Endothelial cell of umbilical vein (primary cell): ENCODE data around the gene DUSP3. TPM values are rescaled to one million over a fixed set of nuclear protein-coding genes. Genes with fewer than 3 reads are reported as not detected.

Experiments used
- BruUV-seq: library from RNA; stranded (reverse); fragments of 400-500 nt; replicated peaks from 2 replicates; lab custom pipeline; 2021; lab: Mats Ljungman, UMichigan
- CTCF ChIA-PET: fragments of 300-600, 350-600 bp; sonication (Branson Sonifier 250); formaldehyde crosslinking; loops from one replicate; lab custom pipeline; 2021; ENCODE audit warnings: antibody characterized with exemption, inconsistent platforms; lab: Charles Lee
- POLR2A ChIA-PET: fragments of 300-600, 350-600 bp; sonication (Branson Sonifier 250); formaldehyde crosslinking; loops from one replicate; lab custom pipeline; 2021; ENCODE audit warnings: antibody characterized with exemption, inconsistent platforms; lab: Charles Lee
- DNase-seq: peaks from one replicate; pipeline ENCODE4 v3.0.0-alpha.2; 2011; ENCODE audit warnings: low read depth, low spot score
- FAIRE-seq: peaks from 2 replicates; lab custom pipeline; 2011; peaks lifted over from hg19 to GRCh38; lab: Jason Lieb, UNC
- H2AFZ ChIP-seq: 2 replicates; pipeline ENCODE4 v1.6.0; 2012; ENCODE audit warnings: low read depth, low read length, control low read depth, inconsistent platforms
- H3K27ac ChIP-seq: 2 replicates; pipeline ENCODE4 v1.5.1; 2011; ENCODE audit warnings: low read depth, mild to moderate bottlenecking, control low read depth, low read length, moderate library complexity; ENCODE audit not compliant: insufficient read depth
- H3K27me3 ChIP-seq, 2 experiments: 2 replicates each; pipeline versions ENCODE4 v1.6.0 to v1.6.1; 2011; ENCODE audit warnings: low read length in 2 of 2, mixed read lengths in 1 of 2; ENCODE audit not compliant: control insufficient read depth in 2 of 2, insufficient read depth in 2 of 2
- H3K36me3 ChIP-seq, 2 experiments: 2 replicates in 1 of 2; 3 replicates in 1 of 2; pipeline ENCODE4 v1.5.1; 2011; ENCODE audit warnings: low read length in 2 of 2, mild to moderate bottlenecking in 1 of 2, moderate library complexity in 1 of 2; ENCODE audit not compliant: control insufficient read depth in 2 of 2, insufficient read depth in 2 of 2; ENCODE audit errors: extremely low read depth in 1 of 2
- H3K4me1 ChIP-seq: 3 replicates; pipeline ENCODE4 v1.5.1; 2011; ENCODE audit warnings: mild to moderate bottlenecking, low read length; ENCODE audit not compliant: control insufficient read depth, insufficient read depth; ENCODE audit errors: extremely low read depth
- H3K4me2 ChIP-seq: 2 replicates; pipeline ENCODE4 v1.6.1; 2011; ENCODE audit warnings: low read length, control low read depth, mixed read lengths; ENCODE audit not compliant: insufficient read depth
- H3K4me3 ChIP-seq, 3 experiments: fragments of 200-600 bp in 1 of 3; sonication (generic), shearing (Covaris generic) in 1 of 3; replicated peaks in 1 of 3; 2 replicates each; pipeline ENCODE4 v1.5.1; 2011 to 2016; ENCODE audit warnings: control low read depth in 3 of 3, low read length in 3 of 3, mild to moderate bottlenecking in 2 of 3, inconsistent platforms in 1 of 3, low read depth in 1 of 3, moderate library complexity in 1 of 3; ENCODE audit not compliant: insufficient read depth in 1 of 3
- H3K79me2 ChIP-seq: 2 replicates; pipeline ENCODE4 v1.6.0; 2012; ENCODE audit warnings: low read length, inconsistent platforms; ENCODE audit not compliant: control insufficient read depth, insufficient read depth
- H3K9ac ChIP-seq: replicated peaks from 2 replicates; pipeline ENCODE3; 2011; ENCODE audit warnings: low read length, control low read depth; ENCODE audit not compliant: insufficient read depth; ENCODE audit errors: extremely low read depth
- H3K9me1 ChIP-seq: replicated peaks from 3 replicates; pipeline ENCODE4 v1.6.0; 2011; ENCODE audit warnings: mild to moderate bottlenecking, low read length; ENCODE audit not compliant: control insufficient read depth, insufficient read depth; ENCODE audit errors: extremely low read depth
- H3K9me3 ChIP-seq: replicated peaks from 2 replicates; pipeline ENCODE4 v1.5.1; 2012; ENCODE audit warnings: low read length, inconsistent platforms; ENCODE audit not compliant: control insufficient read depth, insufficient read depth
- H4K20me1 ChIP-seq: replicated peaks from 2 replicates; pipeline ENCODE3; 2011; ENCODE audit warnings: mild to moderate bottlenecking, low read length; ENCODE audit not compliant: control insufficient read depth, insufficient read depth; ENCODE audit errors: extremely low read depth
- EZH2 ChIP-seq: IDR thresholded peaks from 2 replicates; pipeline ENCODE4 v1.6.1; 2012; ENCODE audit warnings: borderline replicate concordance, low read depth, mild to moderate bottlenecking, moderate library complexity, low read length, inconsistent platforms; ENCODE audit not compliant: severe bottlenecking
- FOS ChIP-seq: IDR thresholded peaks from 2 replicates; pipeline ENCODE4 v1.6.1; 2011; ENCODE audit warnings: mild to moderate bottlenecking, low read length, moderate library complexity, borderline replicate concordance; ENCODE audit not compliant: insufficient read depth
- GATA2 ChIP-seq: IDR thresholded peaks from 2 replicates; pipeline ENCODE4 v1.7.0; 2011; ENCODE audit warnings: low read depth, mild to moderate bottlenecking, moderate library complexity, mixed read lengths, low read length; ENCODE audit not compliant: insufficient read length, insufficient read depth
- JUN ChIP-seq: IDR thresholded peaks from 2 replicates; pipeline ENCODE4 v1.6.1; 2011; ENCODE audit warnings: borderline replicate concordance, low read depth; ENCODE audit not compliant: insufficient read length, insufficient read depth
- MYC ChIP-seq: IDR thresholded peaks from one replicate; pipeline ENCODE4 v1.6.1; 2011; ENCODE audit warnings: mild to moderate bottlenecking, low read depth, low read length
- POLR2A ChIP-seq: IDR thresholded peaks from 2 replicates; pipeline ENCODE4 v1.6.1; 2012; ENCODE audit warnings: low read depth, mild to moderate bottlenecking, control low read depth, low read length
- POLR2AphosphoS5 ChIP-seq: IDR thresholded peaks from 2 replicates; pipeline ENCODE4 v1.6.1; 2012; ENCODE audit warnings: low read depth, mild to moderate bottlenecking, control low read depth, low read length, moderate library complexity; ENCODE audit not compliant: insufficient read depth
- dilution Hi-C: fragments of 300-500 bp; cut with MboI; formaldehyde crosslinking; loops from one replicate; pipeline ENCODE4 v1.15.0; 2019; ENCODE audit warnings: low sequenced_read_pairs; ENCODE audit not compliant: extremely low pct_ligation_motif_present
- intact Hi-C: fragments of 100-400 bp; cut with micrococcal nuclease; formaldehyde crosslinking; loops from one replicate; pipeline ENCODE4 v1.10.0; 2022
- polyA plus RNA-seq, 4 experiments: library from polyadenylated mRNA; depleted of rRNA in 3 of 4; stranded (reverse) in 3 of 4; unstranded in 1 of 4; fragments of >200 nt; gene quantifications; 2 replicates each; pipeline versions ENCODE4 v1.2.1 to v1.2.3, GENCODE V29; 2011 to 2012; ENCODE audit warnings: missing spikeins in 1 of 4
- total RNA-seq: library from RNA; stranded (reverse); gene quantifications from 2 replicates; pipeline ENCODE4 v1.2.3, GENCODE V29; 2021
- TF ChIP-seq, protein P1 (sequence below), 2 donors: IDR thresholded peaks; 1 replicate in 1 of 2; 2 replicates in 1 of 2; pipeline ENCODE4 v1.5.1; 2011; ENCODE audit warnings: low read length in 2 of 2, mild to moderate bottlenecking in 2 of 2, moderate library complexity in 2 of 2, control low read depth in 1 of 2, inconsistent platforms in 1 of 2, low read depth in 1 of 2; ENCODE audit not compliant: insufficient read depth in 1 of 2; ENCODE audit errors: extremely low read depth in 1 of 2
- TF ChIP-seq, protein P2 (sequence below): IDR thresholded peaks from 2 replicates; pipeline ENCODE4 v1.6.1; 2011; ENCODE audit not compliant: insufficient read depth, insufficient read length

The DUSP3 gene
- total and polyA plus RNA-seq, 2 donors (not counting 3 experiments of a cell fraction or from before 2014, with no cell fraction given): 46.8 to 57.7 TPM

DNA sequence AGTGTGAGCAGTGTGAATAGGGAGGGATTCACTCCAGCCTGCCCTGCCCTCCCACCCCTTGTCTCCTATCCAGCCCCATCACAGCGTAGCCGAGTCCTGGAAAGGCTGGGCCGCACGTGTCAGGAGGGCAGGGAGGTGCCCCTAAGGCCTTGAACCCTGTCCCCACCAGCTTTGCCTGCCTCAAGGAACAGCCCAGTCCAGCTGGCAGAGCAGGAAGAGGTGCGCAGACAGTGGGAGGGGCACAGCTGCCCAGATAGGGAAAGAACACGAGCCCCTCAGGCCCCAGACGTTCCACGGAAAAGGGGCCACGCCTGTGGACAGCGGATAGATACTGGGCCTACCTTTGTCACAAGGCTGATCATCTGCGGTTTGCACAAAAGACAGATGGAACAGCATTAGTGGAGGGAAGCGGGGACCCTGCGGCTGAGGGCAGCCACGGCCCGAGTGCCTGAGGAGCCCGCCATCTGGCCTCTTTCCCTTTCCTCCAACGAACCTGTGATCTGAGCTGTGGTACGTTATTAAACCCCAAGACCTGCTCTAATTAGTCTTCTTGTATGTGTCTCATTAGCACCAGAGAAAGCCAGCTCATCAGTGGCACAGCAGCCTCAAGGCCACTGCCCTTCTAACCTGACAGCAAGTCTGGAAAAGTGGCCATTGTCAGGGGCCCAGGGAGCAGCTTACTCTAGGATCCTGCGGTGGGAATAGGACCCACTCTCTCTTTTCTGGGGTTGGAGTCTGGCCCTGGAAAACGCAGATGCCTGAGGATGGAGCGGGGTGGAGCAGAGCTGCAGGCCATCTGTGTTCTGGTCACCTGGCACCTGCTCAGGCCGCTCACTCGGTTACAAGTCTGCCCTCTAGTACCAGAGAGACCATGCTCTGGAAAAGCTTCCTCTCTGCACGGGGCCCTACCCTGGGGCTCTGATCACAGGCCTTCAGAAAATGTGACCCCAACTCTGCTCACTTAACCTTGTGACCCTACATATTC, 37.9 kb upstream of the DUSP3 start:
- H3K4me2 ChIP-seq: no peak overlapping the region
- CTCF ChIA-PET: interaction anchor here (1.1 to 4.0 kb wide), 3 partner anchors 11 to 30 kb away, joined by 3 to 21 read pairs (median 6); partner anchors contain the start of gene CD300LG
- no peak for TF ChIP-seq JUN
- TF ChIP-seq, protein P1, sequence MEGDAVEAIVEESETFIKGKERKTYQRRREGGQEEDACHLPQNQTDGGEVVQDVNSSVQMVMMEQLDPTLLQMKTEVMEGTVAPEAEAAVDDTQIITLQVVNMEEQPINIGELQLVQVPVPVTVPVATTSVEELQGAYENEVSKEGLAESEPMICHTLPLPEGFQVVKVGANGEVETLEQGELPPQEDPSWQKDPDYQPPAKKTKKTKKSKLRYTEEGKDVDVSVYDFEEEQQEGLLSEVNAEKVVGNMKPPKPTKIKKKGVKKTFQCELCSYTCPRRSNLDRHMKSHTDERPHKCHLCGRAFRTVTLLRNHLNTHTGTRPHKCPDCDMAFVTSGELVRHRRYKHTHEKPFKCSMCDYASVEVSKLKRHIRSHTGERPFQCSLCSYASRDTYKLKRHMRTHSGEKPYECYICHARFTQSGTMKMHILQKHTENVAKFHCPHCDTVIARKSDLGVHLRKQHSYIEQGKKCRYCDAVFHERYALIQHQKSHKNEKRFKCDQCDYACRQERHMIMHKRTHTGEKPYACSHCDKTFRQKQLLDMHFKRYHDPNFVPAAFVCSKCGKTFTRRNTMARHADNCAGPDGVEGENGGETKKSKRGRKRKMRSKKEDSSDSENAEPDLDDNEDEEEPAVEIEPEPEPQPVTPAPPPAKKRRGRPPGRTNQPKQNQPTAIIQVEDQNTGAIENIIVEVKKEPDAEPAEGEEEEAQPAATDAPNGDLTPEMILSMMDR (IDR thresholded peaks at IDR 0.05; ENCODE audit: extremely low read depth in 1 of 2, insufficient read depth in 1 of 2, low read depth in 1 of 2, low read length in 2 of 2): no peak
- no peak for TF ChIP-seq FOS
- TF ChIP-seq, protein P2, sequence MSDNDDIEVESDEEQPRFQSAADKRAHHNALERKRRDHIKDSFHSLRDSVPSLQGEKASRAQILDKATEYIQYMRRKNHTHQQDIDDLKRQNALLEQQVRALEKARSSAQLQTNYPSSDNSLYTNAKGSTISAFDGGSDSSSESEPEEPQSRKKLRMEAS: no peak
- no peak for TF ChIP-seq POLR2AphosphoS5
- TF ChIP-seq MYC: no peak
- TF ChIP-seq EZH2: no peak
- no peak for TF ChIP-seq POLR2A
- TF ChIP-seq GATA2: no peak
- no peaks in the 10 kb centered on the region for H3K9me1 ChIP-seq
- no peaks in the 10 kb centered on the region for H3K9me3 ChIP-seq
- H3K9ac ChIP-seq: no peak overlapping the region
- POLR2A ChIA-PET: no interaction called here
- no peaks in the 10 kb centered on the region for H3K79me2 ChIP-seq
- BruUV-seq: no TSS peak
- no peak overlapping the region for H3K27ac ChIP-seq
- H4K20me1 ChIP-seq: no peaks in the 10 kb centered on the region
- H3K36me3 ChIP-seq: peaks cover 2 to 5% of the 10 kb centered on the region in 2 experiments
- H2AFZ ChIP-seq: no peak overlapping the region
- H3K4me1 ChIP-seq: peaks cover 14% of the 10 kb centered on the region
- no peaks in the 10 kb centered on the region for H3K27me3 ChIP-seq
- DNase-seq (no peak), FAIRE-seq (no peak)
- intact Hi-C loops: no loop called here
- dilution Hi-C loops: no loop called here
- H3K4me3 ChIP-seq: no peak overlapping the region
